A673 (cell line): ENCODE measurements around the gene FGF21. TPM values are rescaled to one million over a fixed set of nuclear protein-coding genes. Genes with fewer than 3 reads are reported as not detected.

ENCODE experiments used
- BruUV-seq: library from RNA; stranded (reverse); fragments of 400-500 nt; replicated peaks from 2 replicates; lab custom pipeline; 2021; lab: Mats Ljungman, UMichigan
- CTCF ChIA-PET: fragments of 300-600 bp; sonication (Branson Sonifier 250); formaldehyde crosslinking; loops from one replicate; lab custom pipeline; 2022; ENCODE audit warnings: antibody characterized with exemption; lab: Charles Lee
- POLR2A ChIA-PET: fragments of 300-600 bp; sonication (Branson Sonifier 250); formaldehyde crosslinking; loops from one replicate; lab custom pipeline; 2022; ENCODE audit warnings: antibody characterized with exemption; ENCODE audit not compliant: low non-redundant PET; lab: Charles Lee
- DNase-seq: peaks from one replicate; pipeline ENCODE4 v3.0.0-alpha.2; 2015; ENCODE audit warnings: low spot score
- H3K27ac ChIP-seq: fragments of 200-600 bp; sonication (generic); 2 replicates; pipeline ENCODE4 v1.5.1; 2016; ENCODE audit warnings: mixed run types, low read depth, mild to moderate bottlenecking, mixed read lengths, antibody characterized with exemption, low read length; ENCODE audit not compliant: poor library complexity, severe bottlenecking
- H3K27me3 ChIP-seq: fragments of 200-600 bp; sonication (generic); replicated peaks from 2 replicates; pipeline ENCODE4 v1.6.1; 2017; ENCODE audit warnings: mixed run types, low read depth, mild to moderate bottlenecking, mixed read lengths, antibody characterized with exemption, low read length; ENCODE audit not compliant: insufficient read depth, poor library complexity
- H3K36me3 ChIP-seq: fragments of 200-600 bp; sonication (generic); 2 replicates; pipeline ENCODE4 v1.6.1; 2016; ENCODE audit warnings: mixed run types, mild to moderate bottlenecking, mixed read lengths, antibody characterized with exemption, low read length; ENCODE audit not compliant: insufficient read depth, poor library complexity, severe bottlenecking
- H3K4me1 ChIP-seq: fragments of 200-600 bp; sonication (generic); 2 replicates; pipeline ENCODE4 v1.6.1; 2017; ENCODE audit warnings: mixed run types, mild to moderate bottlenecking, mixed read lengths, antibody characterized with exemption, low read length; ENCODE audit not compliant: insufficient read depth, poor library complexity, severe bottlenecking
- H3K4me3 ChIP-seq: fragments of 200-600 bp; sonication (generic); 2 replicates; pipeline ENCODE4 v1.5.1; 2016; ENCODE audit warnings: low read depth, mixed run types, mild to moderate bottlenecking, mixed read lengths, low read length; ENCODE audit not compliant: poor library complexity, severe bottlenecking
- H3K9me3 ChIP-seq: fragments of 200-600 bp; sonication (generic); 2 replicates; pipeline ENCODE4 v1.6.1; 2016; ENCODE audit warnings: mixed run types, low read depth, mild to moderate bottlenecking, mixed read lengths, antibody characterized with exemption, low read length; ENCODE audit not compliant: poor library complexity, severe bottlenecking
- CTCF ChIP-seq: fragments of 300-800, 200-600 bp; sonication (generic); conservative IDR thresholded peaks from 2 replicates; pipeline ENCODE4 v1.5.1; 2017; ENCODE audit warnings: low read depth, mild to moderate bottlenecking, antibody characterized with exemption, low read length, moderate library complexity, mixed read lengths
- EZH2 ChIP-seq: fragments of 200-600 bp; sonication (generic); IDR thresholded peaks from 2 replicates; pipeline ENCODE4 v1.6.1; 2017; ENCODE audit warnings: borderline replicate concordance, low read depth, mild to moderate bottlenecking, mixed read lengths, antibody characterized with exemption, low read length; ENCODE audit not compliant: poor library complexity, severe bottlenecking
- intact Hi-C: fragments of 100-400 bp; cut with micrococcal nuclease; formaldehyde crosslinking; loops from one replicate; pipeline ENCODE4 v1.10.0; 2022; ENCODE audit not compliant: unreplicated experiment
- total RNA-seq: library from RNA; stranded (reverse); gene quantifications from 2 replicates; pipeline ENCODE4 v1.2.3, GENCODE V29; 2021

FGF21 gene
- total RNA-seq, 1 experiment from 2014 or later, result not detected

GRCh38 chr19:48756212-48756611 lies 888 bp downstream of the FGF21 start:
- no peaks in the 10 kb centered on the region for H3K4me1 ChIP-seq
- no peaks in the 10 kb centered on the region for H3K9me3 ChIP-seq
- H3K27me3 ChIP-seq, result peaks cover 3% of the 10 kb centered on the region
- intact Hi-C loops, result no loop called here
- ChIA-PET POLR2A (no interaction called here), CTCF (interaction anchor here (0.5 kb wide), 1 partner anchor 676 kb away, joined by 4 read pairs; no protein-coding TSS in a partner anchor)
- no peak overlapping the region for H3K27ac ChIP-seq
- BruUV-seq, result no TSS peak
- no peaks in the 10 kb centered on the region for H3K36me3 ChIP-seq
- TF ChIP-seq EZH2, result no peak
- no peak for TF ChIP-seq CTCF
- DNase-seq, result no peak
- H3K4me3 ChIP-seq, result no peak overlapping the region

- POLR2A ChIA-PET, result no interaction called here
- TF ChIP-seq EZH2 (no peak), CTCF (no peak)
- CTCF ChIA-PET, result interaction anchor here (0.5 kb wide), 1 partner anchor 675 kb away, joined by 4 read pairs; no protein-coding TSS in a partner anchor
- no peak for DNase-seq
- intact Hi-C loops, result no loop called here
- H3K27ac ChIP-seq, result no peak overlapping the region
- H3K27me3 ChIP-seq, result peaks cover 3% of the 10 kb centered on the region
- BruUV-seq, result no TSS peak
- no peaks in the 10 kb centered on the region for H3K4me1 ChIP-seq
- no peaks in the 10 kb centered on the region for H3K9me3 ChIP-seq
- no peaks in the 10 kb centered on the region for H3K36me3 ChIP-seq
- H3K4me3 ChIP-seq, result no peak overlapping the region
Measured at GRCh38 chr19:48756686-48757085, 1.4 kb downstream of the FGF21 start.

GRCh38 chr19:48757089-48757675 lies 1.9 kb downstream of the FGF21 start:
- peaks cover 3% of the 10 kb centered on the region for H3K27me3 ChIP-seq
- no peak for TF ChIP-seq EZH2
- TF ChIP-seq CTCF, result no peak
- intact Hi-C loops, result no loop called here
- no peaks in the 10 kb centered on the region for H3K36me3 ChIP-seq
- DNase-seq, result no peak
- no peaks in the 10 kb centered on the region for H3K4me1 ChIP-seq
- no peak overlapping the region for H3K27ac ChIP-seq
- no peaks in the 10 kb centered on the region for H3K9me3 ChIP-seq
- no peak overlapping the region for H3K4me3 ChIP-seq
- BruUV-seq, result no TSS peak
- CTCF ChIA-PET, result no interaction called here
- POLR2A ChIA-PET, result no interaction called here
